ENCODE data around the gene CLEC2L. TPM values are rescaled to one million over a fixed set of nuclear protein-coding genes. Genes with fewer than 3 reads are reported as not detected.

CLEC2L gene
- total RNA-seq, 3 donors from 2014 or later = not detected

- no peaks in the 10 kb centered on the region for H3K9me3 ChIP-seq
- no peak overlapping the region for H3K4me3 ChIP-seq
- DNase-seq (no peak), ATAC-seq (no peak)
- no peaks in the 10 kb centered on the region for H3K36me3 ChIP-seq (ENCODE audit: low read depth)
- no peak for TF ChIP-seq CTCF (IDR thresholded peaks at IDR 0.05)
- intact Hi-C loops (cut with DNase I, micrococcal nuclease) = no loop called here
- no peaks in the 10 kb centered on the region for H3K4me1 ChIP-seq (ENCODE audit: low read depth)
Measured at GRCh38 chr7:139574618-139575337, 51.3 kb downstream of the CLEC2L start.

- intact Hi-C loops (cut with DNase I, micrococcal nuclease) = no loop called here
- no peak for TF ChIP-seq CTCF (IDR thresholded peaks at IDR 0.05)
- ATAC-seq (no peak), DNase-seq (no peak)
- H3K36me3 ChIP-seq (ENCODE audit: low read depth) = no peaks in the 10 kb centered on the region
- H3K4me3 ChIP-seq = no peak overlapping the region
- H3K4me1 ChIP-seq (ENCODE audit: low read depth) = no peaks in the 10 kb centered on the region
- H3K9me3 ChIP-seq = no peaks in the 10 kb centered on the region
Measured at GRCh38 chr7:139575338-139575680, 51.8 kb downstream of the CLEC2L start.

- no peaks in the 10 kb centered on the region for H3K9me3 ChIP-seq
- intact Hi-C loops (cut with DNase I, micrococcal nuclease) = no loop called here
- no peaks in the 10 kb centered on the region for H3K4me1 ChIP-seq (ENCODE audit: low read depth)
- ATAC-seq (no peak), DNase-seq (no peak)
- H3K36me3 ChIP-seq (ENCODE audit: low read depth) = no peaks in the 10 kb centered on the region
- no peak overlapping the region for H3K4me3 ChIP-seq
- no peak for TF ChIP-seq CTCF (IDR thresholded peaks at IDR 0.05)
Measured at GRCh38 chr7:139576179-139576973, 52.9 kb downstream of the CLEC2L start.

- TF ChIP-seq CTCF (IDR thresholded peaks at IDR 0.05) = no peak
- DNase-seq (no peak), ATAC-seq (no peak)
- no peak overlapping the region for H3K4me3 ChIP-seq
- peaks cover 6% of the 10 kb centered on the region for H3K36me3 ChIP-seq (ENCODE audit: low read depth)
- intact Hi-C loops (cut with DNase I, micrococcal nuclease) = no loop called here
- no peaks in the 10 kb centered on the region for H3K4me1 ChIP-seq (ENCODE audit: low read depth)
- no peaks in the 10 kb centered on the region for H3K9me3 ChIP-seq
Measured at GRCh38 chr7:139580435-139580834, 57.0 kb downstream of the CLEC2L start.

GRCh38 chr7:139582130-139582650 is 58.7 kb downstream of the CLEC2L start:
- TF ChIP-seq CTCF (IDR thresholded peaks at IDR 0.05) = no peak
- ATAC-seq (no peak), DNase-seq (no peak)
- intact Hi-C loops (cut with DNase I, micrococcal nuclease) = no loop called here
- Histone ChIP-seq H3K36me3 (ENCODE audit: low read depth) (peaks cover 6% of the 10 kb centered on the region), H3K4me1 (ENCODE audit: low read depth) (no peaks in the 10 kb centered on the region), H3K4me3 (no peak overlapping the region), H3K9me3 (no peaks in the 10 kb centered on the region)
